Heart left ventricle (tissue), 13 donors: ENCODE results near the gene CGB3.

ENCODE experiments used
- CTCF ChIP-seq, 12 donors: fragments of 200-600 bp; sonication (generic) in 4 of 12; IDR thresholded peaks; one replicate each; pipeline versions ENCODE4 v1.5.0 to v1.8.0; 2018 to 2022; ENCODE audit warnings: antibody characterized with exemption in 12 of 12, mild to moderate bottlenecking in 5 of 12
- POLR2A ChIP-seq, 2 donors: fragments of 450-650 bp; IDR thresholded peaks; one replicate each; pipeline ENCODE4 v1.6.1; 2017; ENCODE audit warnings: antibody characterized with exemption in 2 of 2, mild to moderate bottlenecking in 2 of 2, moderate library complexity in 2 of 2
- donor health status: ischemic (EF 13 %, LVEDD 7.1; RV severe dilation, severe dysfunction).
- donor health status: DM: no; HTN: yes; CAD: no.
- donor health status: DM: no; HTN: no; CAD: no.
- donor health status: ischemic (EF 25% LVEDD 6.9; RV normal size, moderate dysfunction).
- donor health status: ischemic (EF 25% LVEDD 5.7; RV mildly dilated, moderate dysfunction).
- donor health status: ischemic (EF 35%, LVEDD 5.7; RV mildly dilated, moderate dysfunction).
- donor health status: nonischemic (EF 11% LVEDD 7.7; RV severe dilation, severe dysfunction).
- donor health status: DM: yes; HTN: yes; CAD: no.
- donor health status: PGD.
- donor health status: ischemic (EF 29% LVEDD 5.4; RV normal size, mild dysfunction).
- donor health status: nonischemic (EF 23%, LVEDD 6.1; RV moderate dilation, normal function).

GRCh38 chr19:49042177-49042576 is 18.0 kb upstream of the CGB3 start:
- TF ChIP-seq CTCF (IDR thresholded peaks at IDR 0.05) (no peak), POLR2A (IDR thresholded peaks at IDR 0.05) (no peak)
